ENCODE data around the gene VSX1. TPM values are rescaled to one million over a fixed set of nuclear protein-coding genes. Genes with fewer than 3 reads are reported as not detected.

The VSX1 gene
- total RNA-seq, 1 donor = not detected

GRCh38 chr20:25120920-25121319 is 39.0 kb upstream of the VSX1 start:
- H3K4me1 ChIP-seq (ENCODE audit: insufficient read depth, low read length) = no peaks in the 10 kb centered on the region

GRCh38 chr20:25120457-25120856 is 38.5 kb upstream of the VSX1 start:
- H3K27me3 ChIP-seq (ENCODE audit: insufficient read depth, low read length) = peaks cover 33% of the 10 kb centered on the region
- DNase-seq (ENCODE audit: insufficient read length, low spot score, missing footprints) = no peak
- no peaks in the 10 kb centered on the region for H3K79me2 ChIP-seq (ENCODE audit: insufficient read depth, low read length)
- H3K4me3 ChIP-seq (ENCODE audit: insufficient read depth, low read length) = no peak overlapping the region
- no peak overlapping the region for H3K4me2 ChIP-seq (ENCODE audit: insufficient read depth, low read length)
- no peaks in the 10 kb centered on the region for H3K36me3 ChIP-seq (ENCODE audit: insufficient read depth, low read length)
- H3K27ac ChIP-seq (ENCODE audit: low read depth, low read length) = no peak overlapping the region
- H4K20me1 ChIP-seq (ENCODE audit: insufficient read depth, low read length) = no peaks in the 10 kb centered on the region
- no peaks in the 10 kb centered on the region for H3K9me3 ChIP-seq (ENCODE audit: low read depth, low read length)
- no peak overlapping the region for H2AFZ ChIP-seq (ENCODE audit: low read length)
- TF ChIP-seq CTCF (IDR thresholded peaks at IDR 0.05; ENCODE audit: extremely low read depth, low read depth, low read length) = no peak
- H3K4me1 ChIP-seq (ENCODE audit: insufficient read depth, low read length) = no peaks in the 10 kb centered on the region

More at GRCh38 chr20:25120920-25121319, 39.0 kb upstream of the VSX1 start:
- Histone ChIP-seq H4K20me1 (ENCODE audit: insufficient read depth, low read length) (no peaks in the 10 kb centered on the region), H3K27ac (ENCODE audit: low read depth, low read length) (no peak overlapping the region), H3K4me3 (ENCODE audit: insufficient read depth, low read length) (no peak overlapping the region), H3K27me3 (ENCODE audit: insufficient read depth, low read length) (peaks cover 33% of the 10 kb centered on the region), H3K9me3 (ENCODE audit: low read depth, low read length) (no peaks in the 10 kb centered on the region), H2AFZ (ENCODE audit: low read length) (no peak overlapping the region), H3K36me3 (ENCODE audit: insufficient read depth, low read length) (no peaks in the 10 kb centered on the region), H3K4me2 (ENCODE audit: insufficient read depth, low read length) (no peak overlapping the region), H3K79me2 (ENCODE audit: insufficient read depth, low read length) (no peaks in the 10 kb centered on the region)
- no peak for DNase-seq (ENCODE audit: insufficient read length, low spot score, missing footprints)
- no peak for TF ChIP-seq CTCF (IDR thresholded peaks at IDR 0.05; ENCODE audit: extremely low read depth, low read depth, low read length)

GRCh38 chr20:25118529-25118928 is 36.6 kb upstream of the VSX1 start:
- H3K36me3 ChIP-seq (ENCODE audit: insufficient read depth, low read length) = no peaks in the 10 kb centered on the region
- no peak overlapping the region for H3K4me2 ChIP-seq (ENCODE audit: insufficient read depth, low read length)
- H3K4me1 ChIP-seq (ENCODE audit: insufficient read depth, low read length) = no peaks in the 10 kb centered on the region
- H4K20me1 ChIP-seq (ENCODE audit: insufficient read depth, low read length) = no peaks in the 10 kb centered on the region
- H3K4me3 ChIP-seq (ENCODE audit: insufficient read depth, low read length) = no peak overlapping the region
- H3K27me3 ChIP-seq (ENCODE audit: insufficient read depth, low read length) = peaks cover 47% of the 10 kb centered on the region
- no peak overlapping the region for H2AFZ ChIP-seq (ENCODE audit: low read length)
- no peaks in the 10 kb centered on the region for H3K79me2 ChIP-seq (ENCODE audit: insufficient read depth, low read length)
- DNase-seq (ENCODE audit: insufficient read length, low spot score, missing footprints) = no peak
- no peak overlapping the region for H3K27ac ChIP-seq (ENCODE audit: low read depth, low read length)
- no peaks in the 10 kb centered on the region for H3K9me3 ChIP-seq (ENCODE audit: low read depth, low read length)
- no peak for TF ChIP-seq CTCF (IDR thresholded peaks at IDR 0.05; ENCODE audit: extremely low read depth, low read depth, low read length)

GRCh38 chr20:25117990-25118389 is 36.0 kb upstream of the VSX1 start:
- Histone ChIP-seq H3K36me3 (ENCODE audit: insufficient read depth, low read length) (no peaks in the 10 kb centered on the region), H3K79me2 (ENCODE audit: insufficient read depth, low read length) (no peaks in the 10 kb centered on the region), H3K4me3 (ENCODE audit: insufficient read depth, low read length) (no peak overlapping the region), H3K4me1 (ENCODE audit: insufficient read depth, low read length) (no peaks in the 10 kb centered on the region), H4K20me1 (ENCODE audit: insufficient read depth, low read length) (no peaks in the 10 kb centered on the region), H3K27ac (ENCODE audit: low read depth, low read length) (no peak overlapping the region), H2AFZ (ENCODE audit: low read length) (no peak overlapping the region), H3K4me2 (ENCODE audit: insufficient read depth, low read length) (no peak overlapping the region), H3K9me3 (ENCODE audit: low read depth, low read length) (no peaks in the 10 kb centered on the region), H3K27me3 (ENCODE audit: insufficient read depth, low read length) (peaks cover 47% of the 10 kb centered on the region)
- no peak for TF ChIP-seq CTCF (IDR thresholded peaks at IDR 0.05; ENCODE audit: extremely low read depth, low read depth, low read length)
- DNase-seq (ENCODE audit: insufficient read length, low spot score, missing footprints) = no peak
